Vagina (tissue), 2 donors: Measurements from ENCODE around the gene RAPH1.

Experiments used
- CTCF ChIP-seq, 3 experiments: fragments of 450-650 bp in 2 of 3; fragments of 200-600 bp in 1 of 3; sonication (generic) in 1 of 3; IDR thresholded peaks; one replicate each; pipeline ENCODE4 v1.5.1; 2017 to 2019; ENCODE audit warnings: antibody characterized with exemption in 3 of 3, mild to moderate bottlenecking in 2 of 3, moderate library complexity in 2 of 3
- POLR2A ChIP-seq, 2 donors: fragments of 450-650 bp; IDR thresholded peaks; one replicate each; pipeline ENCODE4 v1.6.1; 2017; ENCODE audit warnings: antibody characterized with exemption in 2 of 2, mild to moderate bottlenecking in 2 of 2, moderate library complexity in 2 of 2
- POLR2AphosphoS5 ChIP-seq, 2 donors: sonication (generic); formaldehyde crosslinking; IDR thresholded peaks; one replicate each; pipeline ENCODE4 v1.9.0; 2017; ENCODE audit warnings: antibody characterized with exemption in 2 of 2, mild to moderate bottlenecking in 2 of 2, low read depth in 1 of 2; ENCODE audit not compliant: insufficient read depth in 1 of 2

- no peak for TF ChIP-seq CTCF (IDR thresholded peaks at IDR 0.05)
- TF ChIP-seq POLR2AphosphoS5 (IDR thresholded peaks at IDR 0.05; ENCODE audit: insufficient read depth in 1 of 2, low read depth in 1 of 2), result no peak
- TF ChIP-seq POLR2A (IDR thresholded peaks at IDR 0.05), result no peak
These were observed 34.8 kb downstream of the RAPH1 start for GRCh38 chr2:203500297-203500696.
